Measurements from ENCODE around the gene CSGALNACT2.
"Not testable (repeated sequence)": the region's sequence is repeated elsewhere in the genome, so short reads cannot be mapped to it uniquely, and the experiment has no call there.

CSGALNACT2 gene

GRCh38 chr10:43145936-43146335 lies 7.7 kb downstream of the CSGALNACT2 start:
- peak; percentile 47 for DNase-seq

- no peak for DNase-seq
Measured at GRCh38 chr10:43151371-43151770, 13.1 kb downstream of the CSGALNACT2 start.

GRCh38 chr10:43153901-43154300 lies 15.7 kb downstream of the CSGALNACT2 start:
- DNase-seq: no peak

GRCh38 chr10:43155221-43155620 lies 17.0 kb downstream of the CSGALNACT2 start:
- DNase-seq: no peak

- no peak for DNase-seq
Measured at GRCh38 chr10:43155741-43156140, 17.5 kb downstream of the CSGALNACT2 start.

- no peak for DNase-seq
Measured at GRCh38 chr10:43156590-43157341, 18.5 kb downstream of the CSGALNACT2 start.

- DNase-seq: no peak
Measured at GRCh38 chr10:43158636-43159035, 20.4 kb downstream of the CSGALNACT2 start.

- DNase-seq: peak; percentile 90
Measured at GRCh38 chr10:43160046-43160920, 22.0 kb downstream of the CSGALNACT2 start.

- peak; percentile 51 for DNase-seq
Measured at GRCh38 chr10:43160921-43161255, 22.6 kb downstream of the CSGALNACT2 start.

GRCh38 chr10:43162604-43163003 lies 24.4 kb downstream of the CSGALNACT2 start:
- DNase-seq: no peak

- DNase-seq: no peak
Measured at GRCh38 chr10:43166207-43166879, 28.1 kb downstream of the CSGALNACT2 start.

- peak; percentile 62 for DNase-seq
Measured at GRCh38 chr10:43166880-43167497, 28.7 kb downstream of the CSGALNACT2 start.

GRCh38 chr10:43167498-43167889 lies 29.2 kb downstream of the CSGALNACT2 start:
- no peak for DNase-seq

- DNase-seq: no peak
Measured at GRCh38 chr10:43170491-43170890, 32.2 kb downstream of the CSGALNACT2 start.

GRCh38 chr10:43172645-43173044 lies 34.4 kb downstream of the CSGALNACT2 start:
- DNase-seq: no peak

- no peak for DNase-seq
Measured at GRCh38 chr10:43173120-43173519, 34.9 kb downstream of the CSGALNACT2 start.

GRCh38 chr10:43174969-43175368 lies 36.7 kb downstream of the CSGALNACT2 start:
- DNase-seq: no peak

GRCh38 chr10:43176271-43176670 lies 38.0 kb downstream of the CSGALNACT2 start:
- DNase-seq: no peak

GRCh38 chr10:43177595-43177994 lies 39.4 kb downstream of the CSGALNACT2 start:
- peak; percentile 34 for DNase-seq

GRCh38 chr10:43181146-43181545 lies 42.9 kb downstream of the CSGALNACT2 start:
- no peak for DNase-seq

- not testable (repeated sequence) for DNase-seq
Measured at GRCh38 chr10:43183764-43184163, 45.5 kb downstream of the CSGALNACT2 start.

GRCh38 chr10:43186150-43186549 lies 47.9 kb downstream of the CSGALNACT2 start:
- DNase-seq: no peak

GRCh38 chr10:43187213-43187612 lies 49.0 kb downstream of the CSGALNACT2 start:
- no peak for DNase-seq

Measured in suppressor macrophage treated with lipopolysaccharide for 4 hours (primary cell).